ENCODE measurements around the gene UBE2M. TPM values are rescaled to one million over a fixed set of nuclear protein-coding genes. Genes with fewer than 3 reads are reported as not detected.
"Not testable (repeated sequence)": the region's sequence is repeated elsewhere in the genome, so short reads cannot be mapped to it uniquely, and the experiment has no call there.

Gene UBE2M
- total RNA-seq, 1 experiment from 2014 or later: 239 TPM

DNA sequence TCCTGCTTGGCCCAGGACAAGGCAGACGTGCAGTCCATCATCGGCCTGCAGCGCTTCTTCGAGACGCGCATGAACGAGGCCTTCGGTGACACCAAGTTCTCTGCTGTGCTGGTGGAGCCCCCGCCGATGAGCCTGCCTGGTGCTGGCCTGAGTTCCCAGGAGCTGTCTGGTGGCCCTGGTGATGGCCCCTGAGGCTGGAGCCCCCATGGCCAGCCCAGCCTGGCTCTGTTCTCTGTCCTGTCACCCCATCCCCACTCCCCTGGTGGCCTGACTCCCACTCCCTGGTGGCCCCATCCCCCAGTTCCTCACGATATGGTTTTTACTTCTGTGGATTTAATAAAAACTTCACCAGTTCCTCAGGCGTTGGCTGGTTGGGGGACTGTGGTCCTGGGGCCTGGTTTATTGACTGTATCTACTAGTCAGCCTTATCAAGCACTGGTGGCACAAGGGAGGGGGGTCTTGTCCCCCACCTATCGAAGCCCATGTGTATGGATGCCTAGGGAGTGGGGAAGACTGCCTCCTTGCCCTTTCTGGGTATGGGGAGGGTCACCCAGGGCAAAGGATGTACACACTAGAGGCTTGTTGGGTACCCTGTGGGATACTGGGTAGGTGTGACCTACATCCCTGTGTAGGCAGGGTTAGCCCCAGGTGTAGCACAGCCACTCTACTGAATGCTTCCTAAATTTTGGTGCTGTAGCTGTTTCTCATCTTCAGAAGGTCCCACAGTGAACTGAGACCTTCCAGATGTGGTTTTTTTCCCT, 7.9 kb downstream of the UBE2M start:
- H3K36me3 ChIP-seq: peaks cover 97% of the 10 kb centered on the region
- H3K9me3 ChIP-seq: no peaks in the 10 kb centered on the region
- H3K27me3 ChIP-seq: no peaks in the 10 kb centered on the region
- DNase-seq: no peak
- no peak overlapping the region for H3K4me3 ChIP-seq

DNA sequence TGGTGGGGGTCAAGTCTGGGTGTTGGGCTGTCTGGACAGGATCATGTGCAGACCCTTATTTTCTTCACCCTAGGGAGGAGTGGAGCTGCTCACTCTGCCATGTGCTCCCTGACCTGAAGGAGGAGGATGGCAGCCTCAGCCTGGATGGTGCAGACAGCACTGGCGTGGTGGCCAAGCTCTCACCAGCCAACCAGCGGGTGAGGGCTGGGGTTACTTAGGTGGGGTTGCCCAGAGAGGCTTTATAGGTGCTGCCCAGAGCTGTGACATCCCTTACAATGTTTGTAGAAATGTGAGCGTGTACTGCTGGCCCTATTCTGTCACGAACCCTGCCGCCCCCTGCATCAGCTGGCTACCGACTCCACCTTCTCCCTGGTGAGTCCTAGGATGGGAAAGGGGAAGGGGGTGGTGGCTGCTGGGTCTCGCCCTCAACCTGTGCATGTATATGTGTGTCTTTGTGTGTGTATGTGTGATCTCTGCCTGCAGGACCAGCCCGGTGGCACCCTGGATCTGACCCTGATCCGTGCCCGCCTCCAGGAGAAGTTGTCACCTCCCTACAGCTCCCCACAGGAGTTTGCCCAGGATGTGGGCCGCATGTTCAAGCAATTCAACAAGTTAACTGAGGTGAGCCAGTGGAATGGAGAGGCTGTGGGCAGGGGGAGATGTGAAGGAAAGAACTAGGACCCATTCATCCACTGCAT, 8.6 kb downstream of the UBE2M start:
- peaks cover 97% of the 10 kb centered on the region for H3K36me3 ChIP-seq

DNA sequence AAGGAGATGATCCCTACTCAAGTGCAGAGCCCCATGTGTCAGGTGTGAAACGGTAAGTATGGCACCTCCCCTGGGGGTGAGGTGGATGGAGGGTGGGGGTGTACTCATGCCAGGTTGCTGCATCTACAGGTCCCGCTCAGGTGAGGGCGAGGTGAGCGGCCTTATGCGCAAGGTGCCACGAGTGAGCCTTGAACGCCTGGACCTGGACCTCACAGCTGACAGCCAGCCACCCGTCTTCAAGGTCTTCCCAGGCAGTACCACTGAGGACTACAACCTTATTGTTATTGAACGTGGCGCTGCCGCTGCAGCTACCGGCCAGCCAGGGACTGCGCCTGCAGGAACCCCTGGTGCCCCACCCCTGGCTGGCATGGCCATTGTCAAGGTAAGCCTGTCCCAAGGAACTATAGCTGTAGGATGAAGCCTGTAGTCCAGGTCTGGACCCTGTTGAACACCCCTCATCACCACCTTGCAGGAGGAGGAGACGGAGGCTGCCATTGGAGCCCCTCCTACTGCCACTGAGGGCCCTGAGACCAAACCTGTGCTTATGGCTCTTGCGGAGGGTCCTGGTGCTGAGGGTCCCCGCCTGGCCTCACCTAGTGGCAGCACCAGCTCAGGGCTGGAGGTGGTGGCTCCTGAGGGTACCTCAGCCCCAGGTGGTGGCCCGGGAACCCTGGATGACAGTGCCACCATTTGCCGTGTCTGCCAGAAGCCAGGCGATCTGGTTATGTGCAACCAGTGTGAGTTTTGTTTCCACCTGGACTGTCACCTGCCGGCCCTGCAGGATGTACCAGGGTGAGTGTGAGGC, 9.3 kb downstream of the UBE2M start:
- no peak for DNase-seq
- Histone ChIP-seq H3K36me3 (peaks cover 92% of the 10 kb centered on the region), H3K4me3 (no peak overlapping the region), H3K9me3 (no peaks in the 10 kb centered on the region), H3K27me3 (no peaks in the 10 kb centered on the region)

More for the DNA sequence above, 8.6 kb downstream of the UBE2M start:
- Histone ChIP-seq H3K9me3 (no peaks in the 10 kb centered on the region), H3K27me3 (no peaks in the 10 kb centered on the region), H3K4me3 (no peak overlapping the region)
- DNase-seq: no peak

DNA sequence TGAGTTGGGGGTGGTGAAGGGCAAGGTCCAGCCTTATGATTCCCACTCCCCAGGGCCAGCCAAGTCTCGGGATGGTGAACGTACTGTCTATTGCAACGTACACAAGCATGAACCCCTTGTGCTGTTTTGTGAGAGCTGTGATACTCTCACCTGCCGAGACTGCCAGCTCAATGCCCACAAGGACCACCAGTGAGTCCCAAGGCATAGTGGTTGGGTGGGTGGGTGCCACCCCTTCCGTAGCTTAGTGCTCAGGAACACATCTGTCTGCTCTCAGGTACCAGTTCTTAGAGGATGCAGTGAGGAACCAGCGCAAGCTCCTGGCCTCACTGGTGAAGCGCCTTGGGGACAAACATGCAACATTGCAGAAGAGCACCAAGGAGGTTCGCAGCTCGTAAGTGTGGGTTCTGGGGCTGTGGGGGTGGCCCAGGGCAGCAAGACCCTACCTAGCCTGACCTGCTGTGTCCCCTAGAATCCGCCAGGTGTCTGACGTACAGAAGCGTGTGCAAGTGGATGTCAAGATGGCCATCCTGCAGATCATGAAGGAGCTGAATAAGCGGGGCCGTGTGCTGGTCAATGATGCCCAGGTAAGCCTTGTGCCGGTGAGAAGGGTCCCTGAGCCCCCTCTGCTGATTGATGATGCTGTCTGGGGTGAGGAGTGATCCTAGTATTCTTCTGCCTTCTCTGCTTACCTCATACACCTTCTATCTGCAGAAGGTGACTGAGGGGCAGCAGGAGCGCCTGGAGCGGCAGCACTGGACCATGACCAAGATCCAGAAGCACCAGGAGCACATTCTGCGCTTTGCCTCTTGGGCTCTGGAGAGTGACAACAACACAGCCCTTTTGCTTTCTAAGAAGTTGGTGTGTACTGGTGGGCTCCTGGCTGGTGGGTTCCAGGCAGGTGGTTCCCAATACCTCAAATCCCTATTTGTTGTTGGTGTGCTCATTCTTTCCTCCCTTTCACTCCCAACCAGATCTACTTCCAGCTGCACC, 10.8 kb downstream of the UBE2M start:
- Histone ChIP-seq H3K9me3 (no peaks in the 10 kb centered on the region), H3K4me3 (no peak overlapping the region), H3K36me3 (peaks cover 77% of the 10 kb centered on the region), H3K27me3 (no peaks in the 10 kb centered on the region)
- DNase-seq: no peak

DNA sequence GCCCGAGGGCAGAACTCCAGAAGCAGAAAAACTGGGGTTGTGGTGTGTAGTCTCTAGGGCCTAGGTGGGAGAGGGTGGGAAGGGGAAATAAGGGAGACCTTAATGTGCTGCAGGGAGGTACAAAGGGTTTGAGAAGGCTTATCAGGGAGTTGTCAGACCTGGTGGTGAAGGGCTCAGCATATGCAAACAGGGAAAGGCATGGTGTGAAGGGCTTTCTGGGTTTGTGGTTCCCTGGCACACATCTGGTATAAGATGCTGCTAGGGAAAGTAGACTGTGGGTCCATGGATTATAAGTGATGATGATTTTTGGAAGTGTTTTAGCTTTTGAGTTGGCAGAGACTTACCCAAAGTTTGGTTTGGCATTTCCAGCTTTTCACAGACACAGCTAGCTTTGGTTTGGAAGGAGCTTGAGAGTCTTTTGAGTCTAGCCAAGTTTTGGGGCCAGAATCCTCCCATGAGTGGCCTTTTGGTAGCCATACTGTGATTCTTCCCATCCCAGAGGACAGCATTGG, 12.3 kb downstream of the UBE2M start:
- Histone ChIP-seq H3K27me3 (no peaks in the 10 kb centered on the region), H3K4me3 (peak overlapping the region; percentile 97), H3K9me3 (no peaks in the 10 kb centered on the region), H3K36me3 (peaks cover 62% of the 10 kb centered on the region)
- DNase-seq: no peak

DNA sequence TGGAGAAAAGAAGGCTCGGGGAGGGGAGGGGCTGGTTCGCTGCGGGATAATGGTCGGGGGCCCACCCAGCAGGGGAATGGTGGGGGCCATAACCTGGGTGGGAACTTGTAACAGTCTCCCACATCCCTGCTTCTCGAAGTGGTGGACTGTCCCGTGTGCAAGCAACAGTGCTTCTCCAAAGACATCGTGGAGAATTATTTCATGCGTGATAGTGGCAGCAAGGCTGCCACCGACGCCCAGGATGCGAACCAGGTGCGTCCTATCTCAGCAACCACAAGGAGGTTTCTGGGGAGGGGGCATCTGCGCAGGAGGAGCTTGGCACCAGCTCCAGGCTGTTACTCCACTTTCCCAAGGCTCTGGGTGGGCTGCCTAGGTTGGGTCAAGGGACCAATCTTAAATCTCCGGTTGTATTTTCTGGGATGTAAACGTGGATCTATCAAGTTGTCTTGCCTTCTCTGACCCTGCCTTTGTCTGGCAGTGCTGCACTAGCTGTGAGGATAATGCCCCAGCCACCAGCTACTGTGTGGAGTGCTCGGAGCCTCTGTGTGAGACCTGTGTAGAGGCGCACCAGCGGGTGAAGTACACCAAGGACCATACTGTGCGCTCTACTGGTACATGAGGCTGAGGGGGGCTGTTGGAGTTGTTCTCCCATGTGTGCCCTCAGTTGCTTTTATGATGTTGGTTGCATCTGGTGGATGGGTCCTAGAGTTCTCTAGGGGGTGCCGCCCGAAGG, 13.0 kb downstream of the UBE2M start:
- H3K9me3 ChIP-seq: no peaks in the 10 kb centered on the region
- no peaks in the 10 kb centered on the region for H3K27me3 ChIP-seq
- peak overlapping the region; percentile 97 for H3K4me3 ChIP-seq
- peaks cover 56% of the 10 kb centered on the region for H3K36me3 ChIP-seq
- no peak for DNase-seq

DNA sequence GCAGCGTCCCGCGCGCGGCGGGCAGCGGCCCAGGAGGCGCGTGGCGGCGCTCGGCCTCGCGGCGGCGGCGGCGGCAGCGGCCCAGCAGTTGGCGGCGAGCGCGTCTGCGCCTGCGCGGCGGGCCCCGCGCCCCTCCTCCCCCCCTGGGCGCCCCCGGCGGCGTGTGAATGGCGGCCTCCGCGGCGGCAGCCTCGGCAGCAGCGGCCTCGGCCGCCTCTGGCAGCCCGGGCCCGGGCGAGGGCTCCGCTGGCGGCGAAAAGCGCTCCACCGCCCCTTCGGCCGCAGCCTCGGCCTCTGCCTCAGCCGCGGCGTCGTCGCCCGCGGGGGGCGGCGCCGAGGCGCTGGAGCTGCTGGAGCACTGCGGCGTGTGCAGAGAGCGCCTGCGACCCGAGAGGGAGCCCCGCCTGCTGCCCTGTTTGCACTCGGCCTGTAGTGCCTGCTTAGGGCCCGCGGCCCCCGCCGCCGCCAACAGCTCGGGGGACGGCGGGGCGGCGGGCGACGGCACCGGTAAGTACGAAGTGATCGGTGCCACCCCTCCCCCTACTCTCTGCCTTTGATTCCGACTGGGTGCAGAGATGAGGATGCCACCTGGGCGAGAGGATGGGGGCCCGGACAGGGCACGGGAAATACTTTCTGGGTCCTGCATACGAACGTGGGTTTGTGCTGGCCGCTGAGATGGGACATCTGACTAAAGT, 13.7 kb downstream of the UBE2M start:
- no peak for DNase-seq
- peak overlapping the region; percentile 97 for H3K4me3 ChIP-seq
- peaks cover 48% of the 10 kb centered on the region for H3K36me3 ChIP-seq
- no peaks in the 10 kb centered on the region for H3K27me3 ChIP-seq
- H3K9me3 ChIP-seq: no peaks in the 10 kb centered on the region

DNA sequence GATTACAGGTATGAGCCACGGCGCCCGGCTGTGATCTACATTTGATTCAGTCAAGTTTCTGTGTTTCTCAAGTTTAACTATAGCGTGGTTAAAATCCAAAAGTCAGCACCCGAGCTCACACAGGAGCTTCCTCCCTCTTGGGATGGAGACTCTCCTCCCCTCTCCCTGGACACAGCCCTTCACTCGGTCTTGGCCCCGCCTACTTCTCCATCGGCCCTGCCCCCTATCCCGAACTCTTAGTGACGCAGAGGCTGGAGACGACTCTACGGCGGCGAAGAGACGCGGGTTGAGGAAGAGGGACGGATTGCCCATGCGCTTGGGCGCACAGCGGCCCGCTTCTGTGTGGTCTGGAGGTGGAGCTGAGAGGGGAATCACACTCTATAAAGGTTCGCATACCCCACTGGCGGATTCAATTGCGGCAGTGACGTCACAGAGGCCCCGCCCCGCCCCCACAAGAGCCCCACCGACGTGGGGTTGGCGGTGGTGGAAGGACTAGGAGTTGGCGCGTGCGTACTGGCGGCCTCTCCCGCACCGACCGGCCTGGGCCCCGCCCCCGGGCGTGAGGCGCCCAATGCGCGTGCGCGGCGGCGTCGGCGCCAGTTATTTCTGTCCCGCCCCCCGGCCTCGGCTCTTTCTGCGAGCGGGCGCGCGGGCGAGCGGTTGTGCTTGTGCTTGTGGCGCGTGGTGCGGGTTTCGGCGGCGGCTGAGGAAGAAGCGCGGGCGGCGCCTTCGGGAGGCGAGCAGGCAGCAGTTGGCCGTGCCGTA, 14.4 kb downstream of the UBE2M start, which contains the start of gene TRIM28:
Gene TRIM28, plus strand, starts transcription at position 239 of the 765 bp plus-strand sequence. CDS start 694 bp downstream, outside the sequence.
- Histone ChIP-seq H3K4me3 (peak within 1 kb of the TSS; percentile 97), H3K36me3 (peaks cover 41% of the 10 kb centered on the region), H3K9me3 (no peaks in the 10 kb centered on the region), H3K27me3 (no peaks in the 10 kb centered on the region)
- DNase-seq: peak; percentile 99

DNA sequence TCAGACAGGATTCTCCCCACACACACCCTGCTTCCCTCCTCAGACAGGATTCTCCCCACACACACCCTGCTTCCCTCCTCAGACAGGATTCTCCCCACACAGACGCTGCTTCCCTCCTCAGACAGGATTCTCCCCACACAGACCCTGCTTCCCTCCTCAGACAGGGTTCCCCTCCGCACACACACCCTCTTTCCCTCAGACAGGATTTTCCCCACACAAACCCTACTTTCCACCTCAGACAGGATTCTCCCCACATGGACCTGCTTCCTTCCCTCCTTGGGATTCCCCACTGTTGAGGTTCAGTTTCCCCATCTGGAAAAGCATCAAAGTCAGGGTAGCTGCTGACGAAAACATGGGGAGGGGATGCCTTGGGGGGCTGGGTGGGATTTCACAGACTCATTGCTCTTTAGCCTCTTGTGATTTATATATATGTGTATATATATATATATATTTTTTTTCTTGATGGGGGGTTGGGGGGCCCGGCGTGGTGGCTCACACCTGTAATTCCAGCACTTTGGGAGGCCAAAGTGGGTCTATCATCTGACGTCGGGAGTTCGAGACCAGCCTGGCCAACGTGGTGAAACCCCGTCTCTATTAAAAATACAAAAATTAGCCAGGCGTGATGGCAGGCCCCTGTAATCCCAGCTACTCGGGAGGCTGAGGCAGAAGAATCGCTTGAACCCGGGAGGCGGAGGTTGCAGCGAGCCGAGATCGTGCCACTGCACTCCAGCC, 15.6 kb downstream of the UBE2M start:
- not testable (repeated sequence) for H3K27me3 ChIP-seq, DNase-seq, H3K4me3 ChIP-seq, H3K9me3 ChIP-seq
- peaks cover 29% of the 10 kb centered on the region for H3K36me3 ChIP-seq

DNA sequence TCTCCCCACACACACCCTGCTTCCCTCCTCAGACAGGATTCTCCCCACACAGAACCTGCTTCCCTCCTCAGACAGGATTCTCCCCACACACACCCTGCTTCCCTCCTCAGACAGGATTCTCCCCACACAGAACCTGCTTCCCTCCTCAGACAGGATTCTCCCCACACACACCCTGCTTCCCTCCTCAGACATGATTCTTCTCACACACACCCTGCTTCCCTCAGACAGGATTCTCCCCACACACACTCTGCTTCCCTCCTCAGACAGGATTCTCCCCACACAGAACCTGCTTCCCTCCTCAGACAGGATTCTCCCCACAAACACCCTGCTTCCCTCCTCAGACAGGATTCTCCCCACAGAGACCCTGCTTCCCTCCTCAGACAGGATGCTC, 19.2 kb downstream of the UBE2M start:
- H3K4me3 ChIP-seq, H3K9me3 ChIP-seq, DNase-seq, H3K36me3 ChIP-seq: not testable (repeated sequence)
- H3K27me3 ChIP-seq: peaks cover 11% of the 10 kb centered on the region

DNA sequence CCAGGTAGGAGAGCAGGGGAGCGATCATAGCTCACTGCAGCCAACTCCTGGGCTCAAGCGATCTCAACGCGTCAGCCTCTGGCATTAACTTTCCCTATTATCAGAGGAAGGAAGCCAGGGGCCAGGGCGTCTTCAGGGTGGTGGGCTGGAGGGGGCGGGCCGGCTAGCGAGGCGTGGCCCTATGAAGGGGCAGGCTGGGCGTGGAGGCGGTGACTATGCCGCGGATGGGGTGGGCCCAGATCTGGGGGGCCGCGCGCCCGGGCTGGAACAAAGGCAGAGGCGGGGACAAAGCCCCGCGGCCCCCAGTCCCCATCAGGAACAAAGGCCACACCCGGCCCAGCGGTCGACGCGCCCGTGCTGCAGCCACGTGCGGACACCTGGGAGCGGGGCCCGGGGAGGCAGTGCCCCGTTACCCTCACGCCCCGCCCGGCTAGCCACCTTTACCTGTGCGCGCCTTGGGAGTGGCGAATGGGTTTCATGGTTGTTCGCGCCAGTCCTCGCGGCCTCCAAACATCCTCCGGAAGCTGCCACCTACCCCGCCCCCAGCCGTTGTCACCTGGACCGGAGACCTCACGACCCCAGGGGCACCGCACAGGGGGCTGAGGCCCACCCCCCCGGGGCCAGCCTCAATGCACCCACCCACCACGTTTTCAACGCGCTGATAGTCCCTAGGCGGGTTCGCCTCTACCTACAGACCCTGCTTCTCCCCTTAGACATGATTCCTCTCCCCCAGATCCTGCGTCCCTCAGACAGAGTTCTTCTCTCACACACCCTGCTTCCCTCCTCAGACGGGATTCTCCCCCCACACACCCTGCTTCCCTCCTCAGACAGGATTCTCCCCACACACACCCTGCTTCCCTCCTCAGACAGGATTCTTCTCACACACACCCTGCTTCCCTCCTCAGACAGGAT, 19.9 kb downstream of the UBE2M start:
- no peak for DNase-seq
- Histone ChIP-seq H3K27me3 (peaks cover 11% of the 10 kb centered on the region), H3K36me3 (no peaks in the 10 kb centered on the region), H3K9me3 (no peaks in the 10 kb centered on the region), H3K4me3 (no peak overlapping the region)

DNA sequence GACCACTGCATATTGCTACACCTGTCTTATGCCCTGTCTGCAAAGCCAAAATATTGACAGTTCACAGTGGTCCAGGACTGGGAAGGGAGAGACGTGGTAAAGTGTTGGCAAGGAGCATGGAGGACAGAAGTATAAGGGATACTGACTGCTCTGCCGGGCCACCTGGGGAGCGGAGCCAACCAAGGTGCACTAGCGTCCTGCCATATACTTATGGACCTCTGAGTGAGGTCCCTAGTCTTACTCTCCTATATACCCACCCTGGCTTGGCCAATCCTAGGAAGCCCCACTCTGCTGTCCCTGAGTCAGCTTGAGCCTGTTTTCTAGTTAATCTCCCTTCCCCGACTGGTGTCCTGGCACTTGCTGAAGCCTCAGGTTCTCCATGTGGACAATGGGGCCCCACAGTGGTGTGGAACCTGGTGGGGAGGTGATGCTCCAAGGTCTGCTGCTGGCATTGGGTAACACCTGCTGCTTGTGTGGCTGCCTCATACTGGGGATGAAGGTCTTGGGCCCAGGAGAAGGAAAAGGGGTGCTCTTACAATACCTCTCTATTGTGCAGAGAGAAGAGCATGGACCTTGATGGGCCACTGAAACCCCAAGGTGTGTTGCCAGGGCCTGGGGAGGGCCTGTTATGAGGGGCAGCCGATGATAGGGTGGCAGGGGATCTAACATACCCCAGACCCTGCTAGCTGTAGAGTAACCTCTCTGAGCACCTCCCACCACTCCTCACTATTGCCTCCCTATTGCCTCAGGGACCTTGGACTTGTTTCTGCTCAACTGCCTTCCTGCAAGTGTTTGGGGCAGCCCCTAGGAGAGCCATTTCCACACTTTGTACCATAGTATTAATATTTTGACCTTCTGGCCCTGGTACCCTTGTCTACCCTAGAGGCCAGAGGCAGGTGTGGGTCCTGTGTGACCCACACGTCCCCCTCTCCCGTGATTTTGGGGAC, 21.3 kb downstream of the UBE2M start:
- no peak for DNase-seq
- peaks cover 13% of the 10 kb centered on the region for H3K27me3 ChIP-seq
- no peaks in the 10 kb centered on the region for H3K36me3 ChIP-seq
- no peaks in the 10 kb centered on the region for H3K9me3 ChIP-seq
- H3K4me3 ChIP-seq: no peak overlapping the region

Data from MG63 (cell line).